ENCODE results near the gene TMEM87A.

The TMEM87A gene

GRCh38 chr15:42184296-42184695 is 88.9 kb downstream of the TMEM87A start:
- Histone ChIP-seq H4K20me1 (ENCODE audit: insufficient read depth, low read length) (no peaks in the 10 kb centered on the region), H3K4me3 (ENCODE audit: low read length) (no peak overlapping the region), H3K79me2 (ENCODE audit: low read length) (no peaks in the 10 kb centered on the region), H3K4me1 (ENCODE audit: low read length) (no peaks in the 10 kb centered on the region), H3K4me2 (ENCODE audit: low read depth, low read length) (no peak overlapping the region), H3F3A (ENCODE audit: insufficient read depth, low read length) (no peaks in the 10 kb centered on the region), H3K9ac (ENCODE audit: low read length) (no peak overlapping the region), H3K27ac (ENCODE audit: low read length) (no peak overlapping the region), H3K9me2 (replicated peaks; ENCODE audit: insufficient read depth, low read length) (no peaks in the 10 kb centered on the region), H3K36me3 (replicated peaks; ENCODE audit: insufficient read depth, low read length) (0 out of 2 replicates have a peak, but pooled peaks cover 7% of the 10 kb centered on the region), H3K27me3 (replicated peaks; ENCODE audit: insufficient read depth, low read length) (no peaks in the 10 kb centered on the region), H3K9me3 (replicated peaks; ENCODE audit: insufficient read depth, low read length) (no peaks in the 10 kb centered on the region), H2AFZ (ENCODE audit: low read length) (no peak overlapping the region)
- TF ChIP-seq EZH2phosphoT487 (IDR thresholded peaks at IDR 0.05; ENCODE audit: low read length) (no peak), EZH2 (optimal IDR thresholded peaks at IDR 0.05; ENCODE audit: low read depth, low read length) (no peak), CTCF (IDR thresholded peaks at IDR 0.05; ENCODE audit: low read length) (no peak)
- DNase-seq: no peak

GRCh38 chr15:42182961-42183360 is 90.3 kb downstream of the TMEM87A start:
- Histone ChIP-seq H3K4me1 (ENCODE audit: low read length) (no peaks in the 10 kb centered on the region), H3F3A (ENCODE audit: insufficient read depth, low read length) (no peaks in the 10 kb centered on the region), H3K27me3 (replicated peaks; ENCODE audit: insufficient read depth, low read length) (no peaks in the 10 kb centered on the region), H3K9me2 (replicated peaks; ENCODE audit: insufficient read depth, low read length) (no peaks in the 10 kb centered on the region), H4K20me1 (ENCODE audit: insufficient read depth, low read length) (no peaks in the 10 kb centered on the region), H3K79me2 (ENCODE audit: low read length) (no peaks in the 10 kb centered on the region), H3K36me3 (replicated peaks; ENCODE audit: insufficient read depth, low read length) (0 out of 2 replicates have a peak, but pooled peaks cover 7% of the 10 kb centered on the region), H3K4me3 (ENCODE audit: low read length) (no peak overlapping the region), H3K27ac (ENCODE audit: low read length) (no peak overlapping the region), H3K9ac (ENCODE audit: low read length) (no peak overlapping the region), H3K4me2 (ENCODE audit: low read depth, low read length) (no peak overlapping the region), H2AFZ (ENCODE audit: low read length) (no peak overlapping the region), H3K9me3 (replicated peaks; ENCODE audit: insufficient read depth, low read length) (no peaks in the 10 kb centered on the region)
- no peak for TF ChIP-seq EZH2 (optimal IDR thresholded peaks at IDR 0.05; ENCODE audit: low read depth, low read length)
- TF ChIP-seq EZH2phosphoT487 (IDR thresholded peaks at IDR 0.05; ENCODE audit: low read length): no peak
- no peak for TF ChIP-seq CTCF (IDR thresholded peaks at IDR 0.05; ENCODE audit: low read length)
- no peak for DNase-seq

GRCh38 chr15:42182328-42182886 is 90.8 kb downstream of the TMEM87A start:
- H3K9me2 ChIP-seq (replicated peaks; ENCODE audit: insufficient read depth, low read length): no peaks in the 10 kb centered on the region
- H3K79me2 ChIP-seq (ENCODE audit: low read length): no peaks in the 10 kb centered on the region
- H3K9ac ChIP-seq (ENCODE audit: low read length): no peak overlapping the region
- no peaks in the 10 kb centered on the region for H3K9me3 ChIP-seq (replicated peaks; ENCODE audit: insufficient read depth, low read length)
- no peaks in the 10 kb centered on the region for H4K20me1 ChIP-seq (ENCODE audit: insufficient read depth, low read length)
- no peak overlapping the region for H3K4me3 ChIP-seq (ENCODE audit: low read length)
- TF ChIP-seq EZH2 (optimal IDR thresholded peaks at IDR 0.05; ENCODE audit: low read depth, low read length) (no peak), CTCF (IDR thresholded peaks at IDR 0.05; ENCODE audit: low read length) (no peak)
- H2AFZ ChIP-seq (ENCODE audit: low read length): no peak overlapping the region
- no peak overlapping the region for H3K4me2 ChIP-seq (ENCODE audit: low read depth, low read length)
- DNase-seq: no peak
- 0 out of 2 replicates have a peak, but pooled peaks cover 7% of the 10 kb centered on the region for H3K36me3 ChIP-seq (replicated peaks; ENCODE audit: insufficient read depth, low read length)
- no peaks in the 10 kb centered on the region for H3F3A ChIP-seq (ENCODE audit: insufficient read depth, low read length)
- H3K27ac ChIP-seq (ENCODE audit: low read length): no peak overlapping the region
- H3K27me3 ChIP-seq (replicated peaks; ENCODE audit: insufficient read depth, low read length): no peaks in the 10 kb centered on the region
- no peaks in the 10 kb centered on the region for H3K4me1 ChIP-seq (ENCODE audit: low read length)

Data from MM.1S (cell line).